ENCODE results near the gene APOA5. TPM values are rescaled to one million over a fixed set of nuclear protein-coding genes. Genes with fewer than 3 reads are reported as not detected.

Gene APOA5
- total and polyA plus RNA-seq, 9 of the 15 experiments (the other 6 are each of a cell fraction or from before 2014, with no cell fraction given): not detected

DNA sequence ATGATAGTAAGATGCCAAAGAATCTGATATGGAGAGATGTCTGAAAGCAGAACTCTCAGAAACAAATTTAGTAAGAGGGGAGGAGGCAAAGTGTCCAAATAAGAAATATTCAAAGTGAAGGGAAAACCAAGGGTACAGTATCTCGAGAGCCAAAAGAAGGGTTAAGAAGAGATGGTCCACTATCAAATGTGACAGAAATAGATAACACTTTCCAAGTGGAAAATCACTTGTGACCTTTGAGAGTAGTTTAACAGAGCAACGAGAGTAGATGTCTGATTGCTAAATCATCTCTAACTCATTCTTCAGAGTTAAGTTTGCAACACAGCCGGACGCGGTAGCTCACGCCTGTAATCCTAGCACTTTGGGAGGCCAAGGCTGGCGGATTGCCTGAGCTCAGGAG lies 14.6 kb downstream of the APOA5 start (continued):
- TF ChIP-seq, protein P1, sequence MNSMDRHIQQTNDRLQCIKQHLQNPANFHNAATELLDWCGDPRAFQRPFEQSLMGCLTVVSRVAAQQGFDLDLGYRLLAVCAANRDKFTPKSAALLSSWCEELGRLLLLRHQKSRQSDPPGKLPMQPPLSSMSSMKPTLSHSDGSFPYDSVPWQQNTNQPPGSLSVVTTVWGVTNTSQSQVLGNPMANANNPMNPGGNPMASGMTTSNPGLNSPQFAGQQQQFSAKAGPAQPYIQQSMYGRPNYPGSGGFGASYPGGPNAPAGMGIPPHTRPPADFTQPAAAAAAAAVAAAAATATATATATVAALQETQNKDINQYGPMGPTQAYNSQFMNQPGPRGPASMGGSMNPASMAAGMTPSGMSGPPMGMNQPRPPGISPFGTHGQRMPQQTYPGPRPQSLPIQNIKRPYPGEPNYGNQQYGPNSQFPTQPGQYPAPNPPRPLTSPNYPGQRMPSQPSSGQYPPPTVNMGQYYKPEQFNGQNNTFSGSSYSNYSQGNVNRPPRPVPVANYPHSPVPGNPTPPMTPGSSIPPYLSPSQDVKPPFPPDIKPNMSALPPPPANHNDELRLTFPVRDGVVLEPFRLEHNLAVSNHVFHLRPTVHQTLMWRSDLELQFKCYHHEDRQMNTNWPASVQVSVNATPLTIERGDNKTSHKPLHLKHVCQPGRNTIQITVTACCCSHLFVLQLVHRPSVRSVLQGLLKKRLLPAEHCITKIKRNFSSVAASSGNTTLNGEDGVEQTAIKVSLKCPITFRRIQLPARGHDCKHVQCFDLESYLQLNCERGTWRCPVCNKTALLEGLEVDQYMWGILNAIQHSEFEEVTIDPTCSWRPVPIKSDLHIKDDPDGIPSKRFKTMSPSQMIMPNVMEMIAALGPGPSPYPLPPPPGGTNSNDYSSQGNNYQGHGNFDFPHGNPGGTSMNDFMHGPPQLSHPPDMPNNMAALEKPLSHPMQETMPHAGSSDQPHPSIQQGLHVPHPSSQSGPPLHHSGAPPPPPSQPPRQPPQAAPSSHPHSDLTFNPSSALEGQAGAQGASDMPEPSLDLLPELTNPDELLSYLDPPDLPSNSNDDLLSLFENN (IDR thresholded peaks at IDR 0.05; ENCODE audit: low read depth in 2 of 2, low read length in 2 of 2): no peak
- TF ChIP-seq, protein P2, sequence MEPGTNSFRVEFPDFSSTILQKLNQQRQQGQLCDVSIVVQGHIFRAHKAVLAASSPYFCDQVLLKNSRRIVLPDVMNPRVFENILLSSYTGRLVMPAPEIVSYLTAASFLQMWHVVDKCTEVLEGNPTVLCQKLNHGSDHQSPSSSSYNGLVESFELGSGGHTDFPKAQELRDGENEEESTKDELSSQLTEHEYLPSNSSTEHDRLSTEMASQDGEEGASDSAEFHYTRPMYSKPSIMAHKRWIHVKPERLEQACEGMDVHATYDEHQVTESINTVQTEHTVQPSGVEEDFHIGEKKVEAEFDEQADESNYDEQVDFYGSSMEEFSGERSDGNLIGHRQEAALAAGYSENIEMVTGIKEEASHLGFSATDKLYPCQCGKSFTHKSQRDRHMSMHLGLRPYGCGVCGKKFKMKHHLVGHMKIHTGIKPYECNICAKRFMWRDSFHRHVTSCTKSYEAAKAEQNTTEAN (CRISPR knock-in tag; IDR thresholded peaks at IDR 0.05): no peak
- TF ChIP-seq, protein P3, sequence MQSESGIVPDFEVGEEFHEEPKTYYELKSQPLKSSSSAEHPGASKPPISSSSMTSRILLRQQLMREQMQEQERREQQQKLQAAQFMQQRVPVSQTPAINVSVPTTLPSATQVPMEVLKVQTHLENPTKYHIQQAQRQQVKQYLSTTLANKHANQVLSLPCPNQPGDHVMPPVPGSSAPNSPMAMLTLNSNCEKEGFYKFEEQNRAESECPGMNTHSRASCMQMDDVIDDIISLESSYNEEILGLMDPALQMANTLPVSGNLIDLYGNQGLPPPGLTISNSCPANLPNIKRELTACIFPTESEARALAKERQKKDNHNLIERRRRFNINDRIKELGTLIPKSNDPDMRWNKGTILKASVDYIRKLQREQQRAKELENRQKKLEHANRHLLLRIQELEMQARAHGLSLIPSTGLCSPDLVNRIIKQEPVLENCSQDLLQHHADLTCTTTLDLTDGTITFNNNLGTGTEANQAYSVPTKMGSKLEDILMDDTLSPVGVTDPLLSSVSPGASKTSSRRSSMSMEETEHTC (IDR thresholded peaks at IDR 0.05): no peak
- no peak for TF ChIP-seq C11orf30 (IDR thresholded peaks at IDR 0.05; ENCODE audit: low read depth)
- no peak for TF ChIP-seq CREBBP (IDR thresholded peaks at IDR 0.05; ENCODE audit: low read depth, low read length)
- no peak for TF ChIP-seq KLF6 (CRISPR knock-in tag; IDR thresholded peaks at IDR 0.05; ENCODE audit: borderline replicate concordance)
- TF ChIP-seq SNIP1 (IDR thresholded peaks at IDR 0.05; ENCODE audit: low read depth): no peak
- TF ChIP-seq ELF2 (CRISPR knock-in tag; IDR thresholded peaks at IDR 0.05): no peak
- TF ChIP-seq POLR3A (IDR thresholded peaks at IDR 0.05; ENCODE audit: borderline replicate concordance, extremely low read depth, insufficient read depth, insufficient read length): no peak
- TF ChIP-seq ZNF445 (CRISPR knock-in tag; IDR thresholded peaks at IDR 0.05; ENCODE audit: low read depth): peak; percentile 77; the same call in 1 of the 2 replicates
- TF ChIP-seq, protein P4, sequence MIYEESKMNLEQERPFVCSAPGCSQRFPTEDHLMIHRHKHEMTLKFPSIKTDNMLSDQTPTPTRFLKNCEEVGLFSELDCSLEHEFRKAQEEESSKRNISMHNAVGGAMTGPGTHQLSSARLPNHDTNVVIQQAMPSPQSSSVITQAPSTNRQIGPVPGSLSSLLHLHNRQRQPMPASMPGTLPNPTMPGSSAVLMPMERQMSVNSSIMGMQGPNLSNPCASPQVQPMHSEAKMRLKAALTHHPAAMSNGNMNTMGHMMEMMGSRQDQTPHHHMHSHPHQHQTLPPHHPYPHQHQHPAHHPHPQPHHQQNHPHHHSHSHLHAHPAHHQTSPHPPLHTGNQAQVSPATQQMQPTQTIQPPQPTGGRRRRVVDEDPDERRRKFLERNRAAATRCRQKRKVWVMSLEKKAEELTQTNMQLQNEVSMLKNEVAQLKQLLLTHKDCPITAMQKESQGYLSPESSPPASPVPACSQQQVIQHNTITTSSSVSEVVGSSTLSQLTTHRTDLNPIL (CRISPR knock-in tag; IDR thresholded peaks at IDR 0.05): no peak
- TF ChIP-seq RCOR1 (IDR thresholded peaks at IDR 0.05; ENCODE audit: borderline replicate concordance in 1 of 2, low read depth in 2 of 2, low read length in 2 of 2): peak; percentile 39 to 93; a peak in 2 of 4 replicates
- TF ChIP-seq SAFB2 (IDR thresholded peaks at IDR 0.05; ENCODE audit: borderline replicate concordance, low read depth, low read length, severe bottlenecking): no peak
- TF ChIP-seq, protein P5, sequence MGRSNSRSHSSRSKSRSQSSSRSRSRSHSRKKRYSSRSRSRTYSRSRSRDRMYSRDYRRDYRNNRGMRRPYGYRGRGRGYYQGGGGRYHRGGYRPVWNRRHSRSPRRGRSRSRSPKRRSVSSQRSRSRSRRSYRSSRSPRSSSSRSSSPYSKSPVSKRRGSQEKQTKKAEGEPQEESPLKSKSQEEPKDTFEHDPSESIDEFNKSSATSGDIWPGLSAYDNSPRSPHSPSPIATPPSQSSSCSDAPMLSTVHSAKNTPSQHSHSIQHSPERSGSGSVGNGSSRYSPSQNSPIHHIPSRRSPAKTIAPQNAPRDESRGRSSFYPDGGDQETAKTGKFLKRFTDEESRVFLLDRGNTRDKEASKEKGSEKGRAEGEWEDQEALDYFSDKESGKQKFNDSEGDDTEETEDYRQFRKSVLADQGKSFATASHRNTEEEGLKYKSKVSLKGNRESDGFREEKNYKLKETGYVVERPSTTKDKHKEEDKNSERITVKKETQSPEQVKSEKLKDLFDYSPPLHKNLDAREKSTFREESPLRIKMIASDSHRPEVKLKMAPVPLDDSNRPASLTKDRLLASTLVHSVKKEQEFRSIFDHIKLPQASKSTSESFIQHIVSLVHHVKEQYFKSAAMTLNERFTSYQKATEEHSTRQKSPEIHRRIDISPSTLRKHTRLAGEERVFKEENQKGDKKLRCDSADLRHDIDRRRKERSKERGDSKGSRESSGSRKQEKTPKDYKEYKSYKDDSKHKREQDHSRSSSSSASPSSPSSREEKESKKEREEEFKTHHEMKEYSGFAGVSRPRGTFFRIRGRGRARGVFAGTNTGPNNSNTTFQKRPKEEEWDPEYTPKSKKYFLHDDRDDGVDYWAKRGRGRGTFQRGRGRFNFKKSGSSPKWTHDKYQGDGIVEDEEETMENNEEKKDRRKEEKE (IDR thresholded peaks at IDR 0.05; ENCODE audit: borderline replicate concordance in 1 of 2, control insufficient read depth in 1 of 2, low read depth in 2 of 2, low read length in 1 of 2): no peak
- no peak for TF ChIP-seq NFE2 (IDR thresholded peaks at IDR 0.05; ENCODE audit: low read depth)
- no peak for TF ChIP-seq ZNF24 (IDR thresholded peaks at IDR 0.05)
- TF ChIP-seq NR2C2 (CRISPR knock-in tag; IDR thresholded peaks at IDR 0.05): no peak
- no peak for TF ChIP-seq NR2C2 (tag; IDR thresholded peaks at IDR 0.05)

Measured in K562 (cell line).